Astrocyte (in vitro differentiated cells and primary cell): ENCODE data around the gene PDE7B.

Experiments used
- CTCF ChIP-seq: IDR thresholded peaks from 2 replicates; pipeline ENCODE4 v1.5.1; 2011; ENCODE audit warnings: low read depth, mild to moderate bottlenecking, inconsistent platforms, low read length, moderate library complexity; ENCODE audit not compliant: insufficient read depth
- EZH2 ChIP-seq: IDR thresholded peaks from 2 replicates; pipeline ENCODE4 v1.6.1; 2012; ENCODE audit warnings: mild to moderate bottlenecking, low read length, inconsistent platforms; ENCODE audit not compliant: insufficient read depth

- TF ChIP-seq CTCF (no peak), EZH2 (no peak)
Measured at GRCh38 chr6:136158971-136159370, 307.5 kb downstream of the PDE7B start.
